Loucy (cell line): Measurements from ENCODE around the gene NIM1K.

Source experiments
- H2AFZ ChIP-seq: fragments of 200-600 bp; sonication (generic); 2 replicates; pipeline ENCODE4 v1.6.0; 2016; ENCODE audit warnings: antibody characterized with exemption, mild to moderate bottlenecking, low read length, moderate library complexity
- H3F3A ChIP-seq: fragments of 200-600 bp; 2 replicates; pipeline ENCODE4 v1.6.0; 2016; ENCODE audit warnings: antibody characterized with exemption, low read depth, mild to moderate bottlenecking
- H3K27me3 ChIP-seq: fragments of 200-600 bp; sonication (generic); 2 replicates; pipeline ENCODE4 v1.6.1; 2014; ENCODE audit warnings: low read length, mild to moderate bottlenecking; ENCODE audit not compliant: insufficient read depth, poor library complexity, severe bottlenecking
- H3K36me3 ChIP-seq: fragments of 200-600 bp; sonication (generic); 2 replicates; pipeline ENCODE4 v1.6.1; 2016; ENCODE audit warnings: low read length; ENCODE audit not compliant: insufficient read depth
- H3K4me1 ChIP-seq: fragments of 200-600 bp; sonication (generic); 2 replicates; pipeline ENCODE4 v1.5.1; 2014; ENCODE audit warnings: low read length, mild to moderate bottlenecking; ENCODE audit not compliant: insufficient read depth, poor library complexity, severe bottlenecking
- H3K4me2 ChIP-seq: fragments of 200-600 bp; sonication (generic); 2 replicates; pipeline ENCODE4 v1.6.0; 2014; ENCODE audit warnings: antibody characterized with exemption, low read length, low read depth, mild to moderate bottlenecking; ENCODE audit not compliant: poor library complexity, severe bottlenecking
- H3K4me3 ChIP-seq: fragments of 200-600 bp; sonication (generic); 2 replicates; pipeline ENCODE4 v1.5.1; 2014; ENCODE audit warnings: low read length, mild to moderate bottlenecking, mixed read lengths; ENCODE audit not compliant: poor library complexity, severe bottlenecking
- H3K79me2 ChIP-seq: fragments of 200-600 bp; sonication (generic); 2 replicates; pipeline ENCODE4 v1.6.1; 2014; ENCODE audit warnings: low read length; ENCODE audit not compliant: insufficient read depth
- H3K9ac ChIP-seq: fragments of 200-600 bp; sonication (generic); 2 replicates; pipeline ENCODE4 v1.6.0; 2014; ENCODE audit warnings: mild to moderate bottlenecking, low read depth, low read length, moderate library complexity; ENCODE audit not compliant: poor library complexity, severe bottlenecking
- H3K9me2 ChIP-seq: fragments of 200-600 bp; sonication (generic); replicated peaks from 2 replicates; pipeline ENCODE4 v1.6.1; 2016; ENCODE audit warnings: low read depth, low read length, mixed read lengths
- H3K9me3 ChIP-seq: fragments of 200-600 bp; sonication (generic); 2 replicates; pipeline ENCODE4 v1.6.1; 2014; ENCODE audit warnings: mild to moderate bottlenecking, antibody characterized with exemption, low read length, low read depth; ENCODE audit not compliant: insufficient read depth
- H4K20me1 ChIP-seq: fragments of 200-600 bp; sonication (generic); 2 replicates; pipeline ENCODE4 v1.6.0; 2014; ENCODE audit warnings: antibody characterized with exemption, low read length, mild to moderate bottlenecking; ENCODE audit not compliant: insufficient read depth, poor library complexity, severe bottlenecking
- EZH2phosphoT487 ChIP-seq: fragments of 200-600 bp; IDR thresholded peaks from 2 replicates; pipeline ENCODE4 v1.6.1; 2018; ENCODE audit warnings: antibody characterized with exemption, mild to moderate bottlenecking, moderate library complexity, borderline replicate concordance
- TF ChIP-seq, protein P1 (sequence below): fragments of 200-600 bp; sonication (generic); conservative IDR thresholded peaks from 2 replicates; pipeline ENCODE4 v1.5.1; 2014; ENCODE audit warnings: mild to moderate bottlenecking, antibody characterized with exemption, low read length

Gene NIM1K

DNA sequence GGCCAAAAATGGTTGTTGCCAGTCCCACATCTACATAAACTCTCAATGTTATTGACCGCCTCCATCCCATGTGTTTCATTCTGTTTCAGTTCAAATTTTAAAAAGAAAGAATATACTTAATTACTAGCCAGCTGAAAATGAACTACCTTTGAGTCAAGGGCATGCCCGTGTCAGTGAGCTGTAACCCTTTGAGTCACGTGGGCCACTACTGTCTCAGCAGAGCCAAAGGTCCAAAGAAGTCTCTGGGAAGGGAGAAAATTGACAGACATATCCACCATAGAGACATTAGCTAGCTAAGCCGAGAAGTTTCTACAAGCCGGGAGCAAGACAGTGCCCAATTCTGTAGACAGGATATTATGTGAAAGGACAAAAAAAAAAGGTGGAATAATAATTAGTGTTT is 59.7 kb downstream of the NIM1K start:
- H3K4me3 ChIP-seq = no peak overlapping the region
- H3K9me2 ChIP-seq = no peaks in the 10 kb centered on the region
- H3K27me3 ChIP-seq = no peaks in the 10 kb centered on the region
- no peak overlapping the region for H2AFZ ChIP-seq
- no peaks in the 10 kb centered on the region for H4K20me1 ChIP-seq
- H3K9me3 ChIP-seq = no peaks in the 10 kb centered on the region
- H3K4me1 ChIP-seq = no peaks in the 10 kb centered on the region
- no peak overlapping the region for H3K4me2 ChIP-seq
- TF ChIP-seq, protein P1, sequence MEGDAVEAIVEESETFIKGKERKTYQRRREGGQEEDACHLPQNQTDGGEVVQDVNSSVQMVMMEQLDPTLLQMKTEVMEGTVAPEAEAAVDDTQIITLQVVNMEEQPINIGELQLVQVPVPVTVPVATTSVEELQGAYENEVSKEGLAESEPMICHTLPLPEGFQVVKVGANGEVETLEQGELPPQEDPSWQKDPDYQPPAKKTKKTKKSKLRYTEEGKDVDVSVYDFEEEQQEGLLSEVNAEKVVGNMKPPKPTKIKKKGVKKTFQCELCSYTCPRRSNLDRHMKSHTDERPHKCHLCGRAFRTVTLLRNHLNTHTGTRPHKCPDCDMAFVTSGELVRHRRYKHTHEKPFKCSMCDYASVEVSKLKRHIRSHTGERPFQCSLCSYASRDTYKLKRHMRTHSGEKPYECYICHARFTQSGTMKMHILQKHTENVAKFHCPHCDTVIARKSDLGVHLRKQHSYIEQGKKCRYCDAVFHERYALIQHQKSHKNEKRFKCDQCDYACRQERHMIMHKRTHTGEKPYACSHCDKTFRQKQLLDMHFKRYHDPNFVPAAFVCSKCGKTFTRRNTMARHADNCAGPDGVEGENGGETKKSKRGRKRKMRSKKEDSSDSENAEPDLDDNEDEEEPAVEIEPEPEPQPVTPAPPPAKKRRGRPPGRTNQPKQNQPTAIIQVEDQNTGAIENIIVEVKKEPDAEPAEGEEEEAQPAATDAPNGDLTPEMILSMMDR = no peak
- no peak for TF ChIP-seq EZH2phosphoT487
- H3K36me3 ChIP-seq = no peaks in the 10 kb centered on the region
- no peaks in the 10 kb centered on the region for H3K79me2 ChIP-seq
- no peak overlapping the region for H3K9ac ChIP-seq
- H3F3A ChIP-seq = no peaks in the 10 kb centered on the region

DNA sequence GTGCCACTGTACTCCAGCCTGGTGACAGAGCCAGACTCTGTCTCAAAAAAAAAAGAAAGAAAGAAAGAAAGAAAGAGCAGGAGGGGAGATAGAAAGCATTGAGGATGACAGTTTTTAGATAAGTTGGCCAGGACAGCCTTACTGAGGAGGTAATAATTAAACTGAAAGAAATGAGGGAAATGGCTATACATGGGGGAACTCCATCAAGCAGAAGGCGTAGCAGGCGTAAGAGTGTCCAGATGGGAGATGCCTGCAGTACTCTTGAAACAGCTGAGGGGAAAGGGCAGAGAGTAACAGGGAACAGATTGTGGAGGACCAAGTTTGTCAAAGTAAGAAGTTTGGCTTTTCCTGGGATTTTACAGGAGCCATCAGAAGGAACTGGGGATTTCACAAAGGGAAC is 63.7 kb downstream of the NIM1K start:
- no peaks in the 10 kb centered on the region for H3K36me3 ChIP-seq
- no peak overlapping the region for H3K4me2 ChIP-seq
- no peaks in the 10 kb centered on the region for H3K9me2 ChIP-seq
- no peaks in the 10 kb centered on the region for H3K27me3 ChIP-seq
- H3K9ac ChIP-seq = no peak overlapping the region
- no peaks in the 10 kb centered on the region for H3K4me1 ChIP-seq
- no peaks in the 10 kb centered on the region for H4K20me1 ChIP-seq
- no peaks in the 10 kb centered on the region for H3F3A ChIP-seq
- no peak overlapping the region for H3K4me3 ChIP-seq
- H3K9me3 ChIP-seq = no peaks in the 10 kb centered on the region
- no peaks in the 10 kb centered on the region for H3K79me2 ChIP-seq
- H2AFZ ChIP-seq = no peak overlapping the region
- TF ChIP-seq, protein P1 = no peak
- no peak for TF ChIP-seq EZH2phosphoT487

DNA sequence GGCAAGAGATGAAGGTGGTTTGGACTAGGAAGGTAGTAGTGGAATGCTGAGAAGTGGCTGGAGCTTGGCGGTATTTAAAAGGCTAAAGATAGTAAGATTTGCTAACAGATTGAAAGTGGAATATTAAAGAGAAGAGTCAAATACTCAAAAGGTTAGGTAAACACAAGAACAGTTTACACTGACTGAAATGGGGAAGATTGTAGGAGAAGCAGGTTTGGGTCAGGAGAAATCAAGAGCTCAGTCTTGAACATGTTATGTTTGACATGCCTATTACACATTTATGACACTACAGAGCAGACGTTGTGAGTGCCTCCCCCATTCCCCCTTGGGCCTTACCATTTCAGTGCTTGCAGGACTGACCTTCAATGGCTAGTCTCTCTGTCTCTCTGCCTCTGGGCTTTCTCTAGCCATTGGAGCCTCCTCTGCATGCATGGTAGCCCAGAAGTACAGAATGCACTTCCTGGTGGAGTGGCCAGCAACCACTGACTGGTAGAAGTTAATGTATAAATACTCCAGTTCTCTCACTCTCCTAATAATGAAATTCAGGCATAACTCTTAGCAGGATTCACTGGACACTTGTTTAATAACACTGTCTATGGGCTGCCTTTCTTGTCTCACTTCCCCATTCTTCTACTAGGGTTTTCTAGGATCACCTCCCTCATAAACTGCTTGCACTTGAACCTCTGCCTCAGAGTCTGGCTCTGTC is 64.4 kb downstream of the NIM1K start:
- no peak overlapping the region for H3K4me2 ChIP-seq
- no peaks in the 10 kb centered on the region for H3K79me2 ChIP-seq
- H3K9ac ChIP-seq = no peak overlapping the region
- TF ChIP-seq EZH2phosphoT487 = no peak
- TF ChIP-seq, protein P1 = no peak
- no peaks in the 10 kb centered on the region for H3K27me3 ChIP-seq
- H3K4me3 ChIP-seq = no peak overlapping the region
- H4K20me1 ChIP-seq = no peaks in the 10 kb centered on the region
- no peaks in the 10 kb centered on the region for H3K9me2 ChIP-seq
- H3K9me3 ChIP-seq = no peaks in the 10 kb centered on the region
- no peaks in the 10 kb centered on the region for H3K36me3 ChIP-seq
- no peaks in the 10 kb centered on the region for H3K4me1 ChIP-seq
- H2AFZ ChIP-seq = peak overlapping the region; percentile 19
- no peaks in the 10 kb centered on the region for H3F3A ChIP-seq
